Measurements from ENCODE around the gene UCHL5.

Gene UCHL5

DNA sequence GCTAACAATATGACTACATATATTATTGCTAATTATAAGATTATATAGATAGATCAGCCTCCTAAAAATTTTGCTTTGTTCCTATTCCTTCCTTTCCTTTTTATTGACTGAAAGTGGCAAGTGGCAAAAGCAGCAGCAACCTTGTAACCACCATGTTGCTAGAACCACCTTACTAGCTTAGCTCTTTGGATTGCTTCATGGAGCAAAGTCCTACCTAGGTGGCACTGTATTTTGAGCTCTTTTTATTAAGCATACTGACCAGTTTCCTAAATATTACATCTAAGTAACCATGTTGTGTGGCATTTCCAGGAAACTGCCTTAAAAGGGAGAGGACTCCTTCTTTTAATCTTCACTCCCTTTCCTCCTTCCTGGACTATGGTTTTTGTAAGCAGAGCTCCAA, 90.8 kb downstream of the UCHL5 start:
- Histone ChIP-seq H3K4me3 (ENCODE audit: low read length) (no peak overlapping the region), H4K20me1 (ENCODE audit: insufficient read depth, low read length) (no peaks in the 10 kb centered on the region), H3K9me3 (ENCODE audit: insufficient read depth, low read length) (no peaks in the 10 kb centered on the region), H3K4me1 (ENCODE audit: low read length) (no peaks in the 10 kb centered on the region), H3K27ac (ENCODE audit: low read length) (no peak overlapping the region), H3K4me2 (ENCODE audit: low read length) (no peak overlapping the region), H3K9ac (ENCODE audit: low read length) (no peak overlapping the region), H3K36me3 (replicated peaks; ENCODE audit: low read depth, low read length) (no peaks in the 10 kb centered on the region), H2AFZ (ENCODE audit: low read depth, low read length) (no peak overlapping the region), H3K27me3 (ENCODE audit: low read depth, low read length) (no peaks in the 10 kb centered on the region), H3K79me2 (ENCODE audit: low read length) (no peaks in the 10 kb centered on the region)
- TF ChIP-seq EZH2phosphoT487 (IDR thresholded peaks at IDR 0.05; ENCODE audit: low read depth) = no peak
- no peak for TF ChIP-seq CTCF (IDR thresholded peaks at IDR 0.05; ENCODE audit: low read depth, low read length)

GRCh38 chr1:192967901-192968300, 91.3 kb downstream of the UCHL5 start:
- Histone ChIP-seq H3K79me2 (ENCODE audit: low read length) (no peaks in the 10 kb centered on the region), H3K9me3 (ENCODE audit: insufficient read depth, low read length) (no peaks in the 10 kb centered on the region), H3K27me3 (ENCODE audit: low read depth, low read length) (no peaks in the 10 kb centered on the region), H3K27ac (ENCODE audit: low read length) (no peak overlapping the region), H3K36me3 (replicated peaks; ENCODE audit: low read depth, low read length) (no peaks in the 10 kb centered on the region), H3K4me3 (ENCODE audit: low read length) (no peak overlapping the region), H3K9ac (ENCODE audit: low read length) (no peak overlapping the region), H2AFZ (ENCODE audit: low read depth, low read length) (no peak overlapping the region), H3K4me2 (ENCODE audit: low read length) (no peak overlapping the region), H4K20me1 (ENCODE audit: insufficient read depth, low read length) (no peaks in the 10 kb centered on the region), H3K4me1 (ENCODE audit: low read length) (no peaks in the 10 kb centered on the region)
- no peak for TF ChIP-seq EZH2phosphoT487 (IDR thresholded peaks at IDR 0.05; ENCODE audit: low read depth)
- no peak for TF ChIP-seq CTCF (IDR thresholded peaks at IDR 0.05; ENCODE audit: low read depth, low read length)

DNA sequence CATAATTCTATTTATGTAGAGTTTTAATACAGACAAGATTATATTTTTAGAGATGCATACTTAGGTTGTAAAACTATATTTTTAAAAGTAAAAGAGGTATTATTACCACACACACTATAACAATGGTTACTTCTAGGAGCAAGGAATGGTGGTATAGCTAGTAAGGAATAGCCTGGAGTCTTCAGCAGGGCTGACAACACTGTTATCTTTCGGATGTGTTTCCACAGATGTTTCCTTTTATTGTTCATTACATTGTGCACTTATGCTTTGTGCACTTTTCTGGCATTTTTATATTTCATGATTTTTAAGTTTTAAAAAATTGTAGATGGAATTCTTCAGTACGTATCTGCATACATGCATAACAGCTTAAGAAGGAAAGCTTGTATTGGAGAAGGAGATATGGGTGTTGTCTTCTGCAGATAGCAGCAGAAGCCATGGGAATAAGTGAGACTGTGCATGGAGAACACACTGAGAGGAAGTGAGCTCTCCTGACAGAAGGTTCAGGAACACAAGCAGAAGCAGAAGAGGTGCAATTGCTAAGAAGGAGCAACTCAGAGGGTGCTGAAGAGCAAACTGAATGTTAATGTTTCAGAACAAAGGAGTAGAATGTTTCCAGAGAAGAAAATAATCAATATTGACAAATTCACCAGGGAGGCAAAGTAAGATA, 91.8 kb downstream of the UCHL5 start:
- no peaks in the 10 kb centered on the region for H3K9me3 ChIP-seq (ENCODE audit: insufficient read depth, low read length)
- H3K9ac ChIP-seq (ENCODE audit: low read length) = no peak overlapping the region
- no peak overlapping the region for H3K4me2 ChIP-seq (ENCODE audit: low read length)
- no peak overlapping the region for H2AFZ ChIP-seq (ENCODE audit: low read depth, low read length)
- H3K4me3 ChIP-seq (ENCODE audit: low read length) = no peak overlapping the region
- H3K27ac ChIP-seq (ENCODE audit: low read length) = no peak overlapping the region
- H3K27me3 ChIP-seq (ENCODE audit: low read depth, low read length) = no peaks in the 10 kb centered on the region
- H3K36me3 ChIP-seq (replicated peaks; ENCODE audit: low read depth, low read length) = no peaks in the 10 kb centered on the region
- TF ChIP-seq CTCF (IDR thresholded peaks at IDR 0.05; ENCODE audit: low read depth, low read length) (no peak), EZH2phosphoT487 (IDR thresholded peaks at IDR 0.05; ENCODE audit: low read depth) (no peak)
- H4K20me1 ChIP-seq (ENCODE audit: insufficient read depth, low read length) = no peaks in the 10 kb centered on the region
- no peaks in the 10 kb centered on the region for H3K4me1 ChIP-seq (ENCODE audit: low read length)
- no peaks in the 10 kb centered on the region for H3K79me2 ChIP-seq (ENCODE audit: low read length)

GRCh38 chr1:192966073-192966472, 93.1 kb downstream of the UCHL5 start:
- Histone ChIP-seq H3K27ac (ENCODE audit: low read length) (no peak overlapping the region), H3K27me3 (ENCODE audit: low read depth, low read length) (no peaks in the 10 kb centered on the region), H3K4me2 (ENCODE audit: low read length) (no peak overlapping the region), H3K79me2 (ENCODE audit: low read length) (no peaks in the 10 kb centered on the region), H2AFZ (ENCODE audit: low read depth, low read length) (no peak overlapping the region), H3K4me3 (ENCODE audit: low read length) (no peak overlapping the region), H3K9ac (ENCODE audit: low read length) (no peak overlapping the region), H3K9me3 (ENCODE audit: insufficient read depth, low read length) (no peaks in the 10 kb centered on the region), H4K20me1 (ENCODE audit: insufficient read depth, low read length) (no peaks in the 10 kb centered on the region), H3K4me1 (ENCODE audit: low read length) (no peaks in the 10 kb centered on the region), H3K36me3 (replicated peaks; ENCODE audit: low read depth, low read length) (no peaks in the 10 kb centered on the region)
- TF ChIP-seq EZH2phosphoT487 (IDR thresholded peaks at IDR 0.05; ENCODE audit: low read depth) (no peak), CTCF (IDR thresholded peaks at IDR 0.05; ENCODE audit: low read depth, low read length) (no peak)

Data from OCI-LY3 (cell line).